Posterior cingulate gyrus (tissue), 11 donors: ENCODE measurements around the gene OR4F6.

ENCODE experiments used
- DNase-seq, 10 donors: peaks; one replicate each; pipeline versions ENCODE4 v3.0.0 to v3.0.0-alpha.2; 2020 to 2021; ENCODE audit warnings: mixed read lengths in 3 of 10
- intact Hi-C: fragments of 100-400 bp; cut with DNase I; formaldehyde crosslinking; loops from one replicate; pipeline ENCODE4 v1.15.1; 2023

Gene OR4F6

DNA sequence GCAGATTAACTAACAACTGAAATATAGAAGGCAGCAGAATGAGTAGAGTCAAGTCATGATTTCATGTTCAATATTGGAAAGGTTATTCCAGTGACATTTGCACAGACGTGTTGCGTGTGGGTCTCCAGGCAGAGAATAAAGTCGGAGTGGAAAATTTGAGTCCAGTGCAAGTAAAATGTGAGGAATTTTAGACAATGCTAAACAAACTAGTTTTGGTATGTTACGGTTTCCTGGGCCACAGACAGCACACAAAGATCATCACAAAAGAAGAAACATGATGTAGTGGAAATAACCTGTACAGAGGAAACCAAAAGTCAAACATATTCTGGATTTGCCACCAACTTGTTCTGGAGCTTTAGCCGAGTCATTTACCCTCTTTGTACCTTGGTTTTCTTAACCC is 367 bp downstream of the OR4F6 start:
- intact Hi-C loops = no loop called here
- no peak for DNase-seq

DNA sequence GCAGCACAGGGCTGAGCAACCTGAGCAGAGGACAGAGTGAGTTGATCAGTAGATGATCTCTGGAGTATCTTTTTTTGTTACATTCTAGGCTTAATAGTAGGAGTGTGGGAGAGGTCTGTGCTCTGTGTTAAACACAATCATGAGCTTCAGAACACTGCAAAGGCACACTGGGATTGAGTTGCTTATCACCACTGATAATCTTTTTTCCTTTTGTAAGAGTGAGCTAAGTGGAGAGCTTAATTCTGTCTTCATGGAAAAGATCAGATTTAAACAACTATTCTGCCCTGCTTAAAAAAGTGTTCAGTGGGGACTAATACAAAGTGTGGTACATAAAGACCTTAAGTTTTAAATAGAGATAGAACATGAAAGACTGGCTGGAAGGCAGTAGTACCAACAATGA is 1.1 kb downstream of the OR4F6 start:
- DNase-seq = no peak
- intact Hi-C loops = no loop called here

- intact Hi-C loops = no loop called here
- DNase-seq = no peak
These were observed 1.6 kb downstream of the OR4F6 start for GRCh38 chr15:101804941-101805340.

GRCh38 chr15:101805605-101806345 is 2.5 kb downstream of the OR4F6 start:
- intact Hi-C loops = no loop called here
- no peak for DNase-seq

- DNase-seq = no peak
- intact Hi-C loops = no loop called here
These were observed 4.1 kb downstream of the OR4F6 start for GRCh38 chr15:101807345-101807945.

- DNase-seq = no peak
- intact Hi-C loops = no loop called here
These were observed 4.9 kb downstream of the OR4F6 start for GRCh38 chr15:101808201-101808600.

- no peak for DNase-seq
- intact Hi-C loops = no loop called here
These were observed 7.1 kb downstream of the OR4F6 start for GRCh38 chr15:101810456-101810855.

DNA sequence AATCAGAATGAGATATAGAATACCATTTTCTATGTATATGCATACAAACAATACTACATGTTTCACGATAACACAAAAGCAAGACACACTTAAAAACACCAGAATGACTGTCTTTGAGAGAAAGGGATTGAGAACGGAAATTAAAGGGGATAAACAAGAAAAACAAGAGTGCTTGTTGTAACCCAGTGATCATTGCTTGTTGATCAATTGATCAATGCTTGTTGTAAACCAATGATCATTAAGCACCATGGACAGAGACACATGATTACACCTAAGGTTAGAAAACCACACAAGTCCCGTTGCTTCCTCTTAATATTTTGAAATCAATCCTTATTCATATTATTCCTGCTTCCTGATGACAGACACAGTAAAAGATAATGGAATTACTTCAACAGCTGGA is 7.6 kb downstream of the OR4F6 start:
- DNase-seq = no peak
- intact Hi-C loops = no loop called here

GRCh38 chr15:101811902-101812301 is 8.6 kb downstream of the OR4F6 start, which contains the start of gene OR4F15:
TSS of gene OR4F15 (plus strand) at chr15:101812202. CDS start at chr15:101818187, 5,985 bp downstream.
- intact Hi-C loops = no loop called here
- DNase-seq = no peak

GRCh38 chr15:101813803-101814534 is 10.7 kb downstream of the OR4F6 start:
- intact Hi-C loops = no loop called here

DNA sequence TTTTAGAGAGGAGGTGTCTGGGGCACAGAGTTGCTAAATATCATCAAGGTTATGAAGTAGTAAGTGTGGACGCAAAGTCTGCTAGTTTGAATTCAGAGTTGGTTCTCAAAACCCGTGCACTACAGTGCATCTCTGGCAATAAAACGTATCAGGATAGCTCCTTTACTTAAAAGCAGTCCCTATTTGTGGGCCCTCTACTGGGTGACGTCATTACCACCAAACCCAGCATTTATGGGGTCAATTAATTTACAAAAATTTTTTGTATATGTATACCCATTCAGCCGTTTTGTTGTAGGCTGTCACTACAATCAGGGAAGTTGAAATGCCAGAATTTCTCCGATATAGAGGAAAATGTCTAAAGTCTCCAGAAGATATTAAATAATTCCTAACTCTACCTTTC is 17.5 kb downstream of the OR4F6 start:
- intact Hi-C loops = no loop called here
- DNase-seq = no peak

More at GRCh38 chr15:101813803-101814534, 10.7 kb downstream of the OR4F6 start:
- no peak for DNase-seq

GRCh38 chr15:101827257-101827656 is 23.9 kb downstream of the OR4F6 start:
- intact Hi-C loops = no loop called here

GRCh38 chr15:101828774-101829173 is 25.5 kb downstream of the OR4F6 start:
- intact Hi-C loops = no loop called here
- DNase-seq = no peak

More at GRCh38 chr15:101827257-101827656, 23.9 kb downstream of the OR4F6 start:
- no peak for DNase-seq

- DNase-seq = no peak
These were observed 38.3 kb downstream of the OR4F6 start for GRCh38 chr15:101841656-101842055.

GRCh38 chr15:101844916-101845315 is 41.6 kb downstream of the OR4F6 start:
- DNase-seq = no peak
- intact Hi-C loops = no loop called here

More at GRCh38 chr15:101841656-101842055, 38.3 kb downstream of the OR4F6 start:
- intact Hi-C loops = no loop called here

- DNase-seq = no peak
- intact Hi-C loops = no loop called here
These were observed 49.0 kb downstream of the OR4F6 start for GRCh38 chr15:101852356-101852755.
